DOHH2 (cell line): ENCODE measurements around the gene HOXA5.

ENCODE experiments used
- H3F3A ChIP-seq: fragments of 200-600 bp; sonication (generic), shearing (Covaris generic); 2 replicates; pipeline ENCODE4 v1.6.0; 2016; ENCODE audit warnings: antibody characterized with exemption, mild to moderate bottlenecking; ENCODE audit not compliant: control insufficient read depth, insufficient read depth
- H3K27ac ChIP-seq: fragments of 200-600 bp; sonication (generic); 2 replicates; pipeline ENCODE4 v1.5.1; 2014; ENCODE audit warnings: low read depth, mild to moderate bottlenecking, low read length, moderate library complexity
- H3K27me3 ChIP-seq: fragments of 200-600 bp; sonication (generic); 2 replicates; pipeline ENCODE4 v1.6.1; 2014; ENCODE audit warnings: mild to moderate bottlenecking, low read length, mixed read lengths; ENCODE audit not compliant: control insufficient read depth
- H3K36me3 ChIP-seq: fragments of 200-600 bp; sonication (generic); 2 replicates; pipeline ENCODE4 v1.6.1; 2014; ENCODE audit warnings: mild to moderate bottlenecking, low read length, moderate library complexity, mixed read lengths; ENCODE audit not compliant: control insufficient read depth
- H3K4me1 ChIP-seq: fragments of 200-600 bp; sonication (generic); 2 replicates; pipeline ENCODE4 v1.6.1; 2014; ENCODE audit warnings: mild to moderate bottlenecking, low read length, mixed read lengths; ENCODE audit not compliant: control insufficient read depth
- H3K4me2 ChIP-seq: fragments of 200-600 bp; sonication (generic); 2 replicates; pipeline ENCODE4 v1.6.0; 2014; ENCODE audit warnings: mild to moderate bottlenecking, low read length, moderate library complexity
- H3K4me3 ChIP-seq: fragments of 200-600 bp; sonication (generic); 2 replicates; pipeline ENCODE4 v1.5.1; 2014; ENCODE audit warnings: mild to moderate bottlenecking, low read length, mixed read lengths
- H3K79me2 ChIP-seq: fragments of 200-600 bp; sonication (generic); 2 replicates; pipeline ENCODE4 v1.6.1; 2014; ENCODE audit warnings: mild to moderate bottlenecking, low read length, mixed read lengths; ENCODE audit not compliant: control insufficient read depth
- H3K9me2 ChIP-seq: fragments of 200-600 bp; sonication (generic); replicated peaks from 2 replicates; pipeline ENCODE4 v1.6.1; 2014; ENCODE audit warnings: mild to moderate bottlenecking, low read length, mixed read lengths; ENCODE audit not compliant: control insufficient read depth
- H3K9me3 ChIP-seq: fragments of 200-600 bp; sonication (generic); 2 replicates; pipeline ENCODE4 v1.6.1; 2014; ENCODE audit warnings: antibody characterized with exemption, low read length, mixed read lengths; ENCODE audit not compliant: control insufficient read depth, insufficient read depth
- H4K20me1 ChIP-seq: fragments of 200-600 bp; sonication (generic); 2 replicates; pipeline ENCODE4 v1.6.0; 2014; ENCODE audit warnings: low read depth, mild to moderate bottlenecking, antibody characterized with exemption, low read length, moderate library complexity; ENCODE audit not compliant: control insufficient read depth, insufficient read depth
- CTCF ChIP-seq: fragments of 200-600 bp; sonication (generic); IDR thresholded peaks from one replicate; pipeline ENCODE4 v1.5.1; 2014; ENCODE audit warnings: antibody characterized with exemption, mild to moderate bottlenecking, low read depth, low read length; ENCODE audit not compliant: poor library complexity, severe bottlenecking
- EZH2phosphoT487 ChIP-seq: fragments of 200-600 bp; sonication (generic); IDR thresholded peaks from 2 replicates; pipeline ENCODE4 v1.6.1; 2017; ENCODE audit warnings: borderline replicate concordance, mild to moderate bottlenecking, antibody characterized with exemption, low read length, moderate library complexity, mixed read lengths

The HOXA5 gene

DNA sequence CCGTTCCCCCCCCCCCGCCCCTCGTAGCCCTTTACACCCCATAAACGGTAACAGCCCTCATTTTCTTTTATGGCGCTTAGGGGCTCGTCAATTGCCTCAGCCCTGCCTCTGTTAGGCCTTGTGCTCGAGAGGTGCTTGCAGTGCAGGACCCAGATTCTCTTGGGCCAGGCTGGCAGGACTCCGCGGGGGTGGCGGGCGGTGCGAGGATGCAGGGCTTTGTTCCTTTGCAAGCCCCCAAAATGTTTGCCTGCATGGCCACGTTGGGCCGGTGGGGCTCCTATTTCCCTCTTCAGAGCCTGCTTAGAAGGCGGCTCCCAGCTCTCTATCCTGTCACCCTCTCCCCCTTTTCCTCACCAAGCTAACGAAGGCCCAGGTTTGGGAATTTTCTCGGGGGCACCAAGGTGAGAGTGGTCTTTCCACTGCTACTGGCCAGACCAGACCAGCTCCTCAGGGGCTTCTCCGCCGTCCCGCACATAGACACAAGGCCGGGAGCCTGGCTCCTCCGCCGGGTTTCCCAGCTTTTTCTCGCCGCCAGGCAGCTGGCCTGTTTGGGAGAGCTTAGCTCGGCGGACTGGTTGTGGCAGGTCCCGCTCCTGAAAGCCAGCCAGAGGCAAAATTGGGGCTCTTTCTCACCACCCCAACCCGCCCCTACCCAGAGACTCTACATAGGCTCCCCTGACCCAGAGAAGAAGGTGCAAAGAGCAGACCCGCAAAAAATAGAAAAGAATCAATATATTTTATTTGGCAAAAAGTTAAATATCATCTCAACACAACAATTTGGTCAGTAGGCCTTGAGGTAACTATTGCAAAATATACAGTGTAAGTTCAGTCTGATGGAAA, 18.5 kb upstream of the HOXA5 start:
- TF ChIP-seq CTCF (no peak), EZH2phosphoT487 (no peak)
- no peak overlapping the region; the same call in 1 of the 2 replicates for H3K4me3 ChIP-seq
- H3K9me3 ChIP-seq = no peaks in the 10 kb centered on the region
- H3K27ac ChIP-seq = no peak overlapping the region
- H3K36me3 ChIP-seq = no peaks in the 10 kb centered on the region
- H3K27me3 ChIP-seq = peaks cover 63% of the 10 kb centered on the region
- H3K79me2 ChIP-seq = no peaks in the 10 kb centered on the region
- H3K4me2 ChIP-seq = peak overlapping the region; percentile 93
- H3K4me1 ChIP-seq = peaks cover 20% of the 10 kb centered on the region
- no peaks in the 10 kb centered on the region for H4K20me1 ChIP-seq
- no peaks in the 10 kb centered on the region for H3K9me2 ChIP-seq
- no peaks in the 10 kb centered on the region; the same call in 1 of the 2 replicates for H3F3A ChIP-seq

GRCh38 chr7:27161214-27161720, 17.8 kb upstream of the HOXA5 start:
- H4K20me1 ChIP-seq = no peaks in the 10 kb centered on the region
- H3K4me1 ChIP-seq = peaks cover 20% of the 10 kb centered on the region
- H3F3A ChIP-seq = no peaks in the 10 kb centered on the region; the same call in 1 of the 2 replicates
- no peak overlapping the region for H3K27ac ChIP-seq
- no peaks in the 10 kb centered on the region for H3K79me2 ChIP-seq
- no peaks in the 10 kb centered on the region for H3K9me3 ChIP-seq
- TF ChIP-seq CTCF (peak; percentile 57), EZH2phosphoT487 (no peak)
- peak overlapping the region; percentile 80 for H3K4me3 ChIP-seq
- peak overlapping the region; percentile 93 for H3K4me2 ChIP-seq
- H3K36me3 ChIP-seq = no peaks in the 10 kb centered on the region
- no peaks in the 10 kb centered on the region for H3K9me2 ChIP-seq
- H3K27me3 ChIP-seq = peaks cover 57% of the 10 kb centered on the region

DNA sequence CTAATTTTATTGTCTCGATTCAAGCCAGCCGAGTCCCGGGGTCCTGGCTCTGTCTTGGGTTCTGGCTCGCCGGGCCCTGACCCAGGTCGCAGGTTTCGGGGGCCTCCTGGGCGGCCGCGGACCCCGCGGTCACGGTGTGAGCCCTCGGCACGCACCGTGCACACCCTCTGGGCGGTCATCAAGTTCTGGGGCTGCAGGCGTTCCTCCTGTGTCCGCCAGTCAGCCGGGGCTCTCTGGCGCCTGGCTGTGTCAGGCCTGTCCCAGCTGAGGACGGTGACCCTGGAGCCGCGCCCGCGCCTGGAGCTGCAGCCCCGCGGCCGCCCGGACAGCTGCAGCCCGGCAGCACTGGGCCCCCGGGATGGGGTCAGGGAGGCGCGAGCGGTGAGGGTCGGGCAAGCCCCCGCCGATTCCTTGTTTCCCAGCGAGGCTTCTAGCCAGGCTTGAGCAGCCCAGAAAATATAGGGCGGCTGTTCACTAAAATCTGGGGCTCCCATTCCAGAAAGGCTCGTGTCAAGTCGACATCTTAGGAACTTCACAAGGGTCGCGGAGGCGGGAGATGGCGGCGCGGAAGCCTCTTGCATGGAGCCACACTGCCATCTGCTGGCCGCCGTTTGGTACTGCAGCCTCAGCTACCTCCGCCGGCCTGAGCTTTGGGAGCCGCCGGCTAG, 17.2 kb upstream of the HOXA5 start:
- H3K4me3 ChIP-seq = peak overlapping the region; percentile 80
- no peaks in the 10 kb centered on the region for H3K9me3 ChIP-seq
- H3K79me2 ChIP-seq = no peaks in the 10 kb centered on the region
- H3K4me1 ChIP-seq = peaks cover 20% of the 10 kb centered on the region
- H3K27me3 ChIP-seq = peaks cover 59% of the 10 kb centered on the region
- peak overlapping the region; percentile 93 for H3K4me2 ChIP-seq
- TF ChIP-seq EZH2phosphoT487 (peak; percentile 84; the same call in 1 of the 2 replicates), CTCF (peak; percentile 100)
- H3K9me2 ChIP-seq = no peaks in the 10 kb centered on the region
- no peak overlapping the region for H3K27ac ChIP-seq
- H4K20me1 ChIP-seq = no peaks in the 10 kb centered on the region
- no peaks in the 10 kb centered on the region; the same call in 1 of the 2 replicates for H3F3A ChIP-seq
- no peaks in the 10 kb centered on the region for H3K36me3 ChIP-seq
